Measurements from ENCODE around the gene QRICH1. TPM values are rescaled to one million over a fixed set of nuclear protein-coding genes. Genes with fewer than 3 reads are reported as not detected.

Gene QRICH1, protein sequence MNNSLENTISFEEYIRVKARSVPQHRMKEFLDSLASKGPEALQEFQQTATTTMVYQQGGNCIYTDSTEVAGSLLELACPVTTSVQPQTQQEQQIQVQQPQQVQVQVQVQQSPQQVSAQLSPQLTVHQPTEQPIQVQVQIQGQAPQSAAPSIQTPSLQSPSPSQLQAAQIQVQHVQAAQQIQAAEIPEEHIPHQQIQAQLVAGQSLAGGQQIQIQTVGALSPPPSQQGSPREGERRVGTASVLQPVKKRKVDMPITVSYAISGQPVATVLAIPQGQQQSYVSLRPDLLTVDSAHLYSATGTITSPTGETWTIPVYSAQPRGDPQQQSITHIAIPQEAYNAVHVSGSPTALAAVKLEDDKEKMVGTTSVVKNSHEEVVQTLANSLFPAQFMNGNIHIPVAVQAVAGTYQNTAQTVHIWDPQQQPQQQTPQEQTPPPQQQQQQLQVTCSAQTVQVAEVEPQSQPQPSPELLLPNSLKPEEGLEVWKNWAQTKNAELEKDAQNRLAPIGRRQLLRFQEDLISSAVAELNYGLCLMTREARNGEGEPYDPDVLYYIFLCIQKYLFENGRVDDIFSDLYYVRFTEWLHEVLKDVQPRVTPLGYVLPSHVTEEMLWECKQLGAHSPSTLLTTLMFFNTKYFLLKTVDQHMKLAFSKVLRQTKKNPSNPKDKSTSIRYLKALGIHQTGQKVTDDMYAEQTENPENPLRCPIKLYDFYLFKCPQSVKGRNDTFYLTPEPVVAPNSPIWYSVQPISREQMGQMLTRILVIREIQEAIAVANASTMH
- 139 and 158 TPM in 2 replicates for total RNA-seq

DNA sequence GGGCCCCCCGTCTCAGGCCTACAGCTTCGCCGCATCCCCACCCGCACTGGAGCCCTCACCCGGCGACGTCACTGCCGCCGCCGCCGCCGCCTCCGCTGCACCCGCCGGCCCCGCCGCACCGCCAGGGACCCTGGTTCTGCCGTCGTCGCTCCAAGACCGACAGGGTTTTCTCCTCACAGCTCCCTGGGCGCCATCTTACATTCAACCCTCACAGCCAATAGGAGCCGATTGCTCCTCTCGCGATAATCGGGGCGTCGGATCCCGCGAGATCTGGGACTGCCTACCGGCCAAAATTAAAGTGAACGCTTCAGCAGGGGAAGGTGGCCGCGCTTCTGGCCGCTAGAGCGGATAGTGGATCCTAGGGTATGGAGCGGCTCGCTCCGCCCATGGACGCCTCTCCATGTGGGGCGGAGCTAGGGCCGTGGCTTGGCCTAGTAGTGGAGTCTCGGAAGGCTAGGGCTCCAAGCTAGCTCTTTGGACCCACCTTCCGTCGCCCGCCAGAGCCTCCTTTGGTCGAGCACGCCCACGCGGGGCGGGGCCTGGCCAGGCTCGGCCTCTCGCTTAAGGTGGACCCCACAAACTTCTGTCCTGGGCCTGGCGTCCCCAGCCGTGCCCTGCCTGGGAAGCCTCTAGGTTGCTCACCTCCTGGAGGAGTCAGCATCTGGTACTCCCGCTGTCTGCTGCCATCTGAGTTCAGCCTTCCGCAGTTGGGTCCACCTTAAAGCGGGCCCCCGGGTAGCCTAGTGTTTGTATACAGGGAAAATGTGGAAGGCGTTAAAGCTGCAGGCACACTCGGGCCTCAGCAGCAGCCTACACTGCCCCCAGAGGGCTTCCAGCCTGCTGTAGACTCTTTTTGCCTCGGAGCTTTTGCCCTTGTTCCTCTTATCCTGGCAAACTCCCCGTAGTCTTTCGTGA lies at the start of gene QRICH1:
Gene QRICH1, minus strand, starts transcription at position 219 of the 915 bp plus-strand sequence. CDS start 17,054 bp downstream, outside the sequence.

DNA sequence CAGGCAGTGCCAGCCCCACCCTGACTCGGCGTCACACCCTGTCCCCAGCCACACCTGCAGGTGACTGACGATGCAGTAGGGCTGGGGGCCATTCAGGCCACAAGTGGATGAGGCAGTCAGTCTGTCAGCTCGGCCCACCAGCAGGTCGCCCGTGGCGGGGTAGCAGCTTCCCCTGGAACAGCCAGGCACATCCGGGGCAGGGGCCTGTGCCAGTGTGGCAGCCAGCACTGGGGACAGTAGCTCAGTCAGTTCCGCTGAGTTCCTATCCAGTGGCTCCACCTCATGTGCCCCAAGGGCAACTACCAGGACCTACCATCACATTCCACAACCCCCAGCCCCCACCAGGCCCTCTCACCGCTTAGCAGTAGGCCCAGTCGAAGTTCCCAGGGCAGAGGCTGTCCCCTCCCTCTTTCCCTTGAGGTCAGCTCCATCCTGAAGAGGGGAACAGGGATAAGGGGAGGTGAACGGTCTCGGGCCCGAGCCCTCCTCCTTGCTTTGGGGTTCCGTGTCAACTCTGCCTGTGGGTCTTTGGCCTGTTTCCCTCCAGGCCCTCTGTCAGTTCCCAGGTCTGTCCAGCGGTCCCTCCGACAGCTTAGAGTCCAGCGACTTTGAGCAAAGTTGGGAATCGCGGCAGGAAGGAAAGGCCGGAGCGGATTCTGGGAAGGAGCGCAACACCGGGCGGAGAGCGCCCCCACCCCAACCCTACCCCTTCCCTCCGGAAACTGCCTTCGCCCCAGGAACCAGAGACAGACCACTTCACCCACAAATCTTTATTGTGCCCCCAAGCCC lies 38.8 kb upstream of the QRICH1 start, which contains the start of gene LAMB2:
Gene LAMB2, minus strand, starts transcription at position 614 of the 789 bp plus-strand sequence. Its CDS starts 183 bp downstream, at position 431.

DNA sequence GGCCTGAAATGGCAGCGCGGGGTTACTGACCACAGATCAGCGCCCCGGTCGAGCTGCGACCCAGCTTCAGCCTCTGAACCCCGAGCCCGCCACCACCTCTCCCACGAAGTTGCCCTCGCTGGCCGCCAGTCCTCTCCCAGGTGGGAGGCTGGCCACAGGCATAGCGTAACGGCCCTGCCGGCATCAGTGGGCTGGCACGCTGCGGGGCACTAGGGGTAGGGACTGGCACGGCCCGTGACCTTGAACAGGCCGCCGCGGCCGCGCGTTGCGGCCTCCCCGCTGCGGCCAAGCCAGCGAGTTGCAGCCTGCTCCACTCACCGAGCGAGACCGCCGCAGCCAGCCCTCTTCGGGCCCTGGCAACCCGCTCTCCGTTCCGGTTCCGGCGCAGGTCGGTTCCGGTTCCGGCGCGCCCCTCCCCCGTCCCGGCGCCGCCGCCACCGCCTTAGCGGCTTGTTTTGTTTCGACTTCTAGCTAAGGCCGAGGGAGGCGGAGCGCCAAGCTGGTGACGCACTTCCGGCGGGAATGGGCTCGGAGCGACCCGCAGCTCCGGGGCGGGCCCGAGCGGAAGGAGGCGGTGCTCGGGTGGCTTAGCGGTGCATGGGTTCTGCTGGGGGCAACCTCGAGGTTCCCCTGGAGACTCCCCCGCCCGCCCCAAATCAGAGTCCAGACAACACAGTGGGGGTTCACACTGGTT lies 26.7 kb upstream of the QRICH1 start, which contains the start of gene USP19:
Gene USP19, minus strand, starts transcription at position 386 of the 694 bp plus-strand sequence. CDS start 1,678 bp downstream, outside the sequence.

DNA sequence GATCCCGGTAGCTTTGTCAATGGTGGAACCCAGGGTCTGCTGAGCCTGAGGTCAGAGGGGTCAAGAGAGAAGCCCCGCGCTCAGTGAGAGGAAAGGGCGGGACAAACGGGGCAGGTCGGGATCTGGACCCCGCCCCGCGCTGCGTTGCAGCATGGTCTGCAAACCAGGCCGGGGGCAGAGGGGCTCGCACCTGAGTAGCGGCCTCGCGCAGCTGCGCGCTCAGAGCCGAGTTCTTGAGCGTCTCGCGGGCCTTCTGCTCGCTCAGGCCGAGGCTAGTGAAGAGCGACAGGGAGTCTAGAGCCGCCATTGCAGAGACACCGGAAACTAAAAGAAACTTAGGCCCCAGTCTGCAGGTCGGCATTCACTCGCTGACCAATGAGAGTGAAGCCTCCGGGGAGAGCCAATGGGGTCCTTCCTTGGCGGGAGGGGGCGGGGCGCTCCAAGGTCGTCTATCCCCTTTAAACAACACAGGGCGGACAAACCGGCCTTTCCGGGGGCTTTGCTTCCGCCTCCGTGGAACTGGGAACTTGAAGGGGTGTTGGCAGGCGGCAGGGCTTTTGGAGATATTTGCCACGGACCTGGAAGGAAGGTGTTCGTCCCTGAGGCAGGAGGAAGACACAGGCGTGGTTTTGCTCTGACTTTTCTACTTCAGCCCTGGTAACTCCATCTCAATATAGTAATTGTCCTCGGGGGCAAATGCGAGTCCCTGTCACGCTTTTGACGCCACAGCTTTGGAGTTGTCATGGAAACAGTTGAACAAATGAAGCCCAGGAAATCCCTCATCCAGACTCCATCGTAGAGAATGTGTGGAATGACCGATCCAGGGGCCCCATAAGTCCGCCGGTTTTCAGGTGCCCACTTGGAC lies 10.8 kb upstream of the QRICH1 start, which contains the start of gene QARS1:
Gene QARS1, minus strand, starts transcription at position 331 of the 865 bp plus-strand sequence. Its CDS starts 24 bp downstream, at position 307.

DNA sequence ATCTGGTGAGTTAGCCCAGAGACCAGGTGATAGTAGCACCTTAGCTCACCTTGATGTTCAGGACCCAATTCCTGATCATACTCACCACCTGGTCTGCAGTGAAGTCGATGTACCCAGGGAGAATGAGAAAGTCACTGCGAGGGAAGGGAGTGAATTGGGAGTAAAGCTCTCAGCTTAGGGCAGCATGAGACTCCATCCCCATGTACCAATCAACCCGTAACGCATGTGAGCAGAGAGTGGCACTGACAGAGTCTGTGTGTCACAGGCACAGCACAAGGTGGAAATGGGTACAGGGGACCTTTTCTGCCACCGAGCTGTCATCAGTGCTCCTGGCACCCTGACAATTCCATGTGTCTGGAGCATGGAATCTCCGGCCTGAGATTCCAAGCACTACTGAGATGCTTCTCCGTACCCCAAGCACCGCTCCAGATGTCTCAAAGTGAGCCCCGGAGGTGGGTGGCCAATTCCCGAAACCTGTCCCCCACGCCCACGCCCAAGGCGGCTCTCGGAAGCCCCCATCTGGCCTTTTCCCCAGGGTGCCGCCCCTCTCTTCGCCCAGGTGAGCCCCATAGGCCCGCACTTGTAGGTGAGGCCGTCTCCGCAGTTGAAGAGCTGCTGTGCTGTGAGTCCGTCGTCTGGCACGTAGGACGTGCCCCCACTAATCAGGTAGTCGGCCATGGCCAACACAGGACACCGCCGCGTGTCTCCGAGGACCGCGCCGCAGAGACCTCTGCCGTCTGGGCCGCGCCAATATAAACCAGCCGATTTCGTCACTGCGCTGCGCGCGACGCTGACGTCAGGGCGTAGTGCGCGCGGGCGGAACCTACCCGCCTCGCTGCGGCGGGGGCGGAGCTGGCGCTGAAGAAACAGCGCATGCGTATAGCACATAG lies 65.0 kb downstream of the QRICH1 start, which contains the start of gene IMPDH2:
Gene IMPDH2, minus strand, starts transcription at position 726 of the 890 bp plus-strand sequence. Its CDS starts 48 bp downstream, at position 678.

DNA sequence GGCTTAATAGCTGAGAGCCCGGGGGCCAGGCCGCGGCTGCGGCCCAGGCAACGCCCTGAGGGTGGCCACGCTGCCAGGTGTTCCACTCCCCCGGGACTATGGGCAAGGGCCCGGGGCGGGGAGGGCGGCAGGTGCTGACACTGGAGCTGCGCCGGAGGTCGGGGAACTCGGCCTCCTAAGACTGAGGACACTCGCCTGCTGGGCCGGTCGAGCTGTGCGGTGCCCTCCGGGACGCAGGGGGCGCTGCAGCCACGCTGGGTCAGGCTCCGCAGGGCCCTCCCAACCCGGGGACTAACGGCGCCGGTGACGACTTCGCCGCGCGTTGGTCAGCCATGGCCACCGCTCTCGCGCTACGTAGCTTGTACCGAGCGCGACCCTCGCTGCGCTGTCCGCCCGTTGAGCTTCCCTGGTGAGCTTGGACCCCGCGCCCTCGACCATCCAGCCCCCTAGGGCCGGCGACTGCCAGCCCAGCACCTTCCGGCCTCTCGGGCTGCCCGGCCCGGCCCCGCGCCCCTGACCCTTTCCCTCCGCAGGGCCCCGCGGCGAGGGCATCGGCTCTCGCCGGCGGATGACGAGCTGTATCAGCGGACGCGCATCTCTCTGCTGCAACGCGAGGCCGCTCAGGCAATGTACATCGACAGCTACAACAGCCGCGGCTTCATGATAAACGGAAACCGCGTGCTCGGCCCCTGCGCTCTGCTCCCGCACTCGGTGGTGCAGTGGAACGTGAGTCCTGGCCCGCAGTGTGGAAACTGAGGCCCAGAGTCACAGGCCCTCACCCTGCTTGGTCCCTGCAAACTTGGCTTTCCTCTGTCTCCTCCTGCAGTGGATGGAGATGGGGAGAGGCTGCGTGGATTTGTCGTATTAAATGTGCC lies 71.8 kb downstream of the QRICH1 start, which contains the start of gene NDUFAF3:
Gene NDUFAF3, plus strand, starts transcription at position 309 of the 875 bp plus-strand sequence. Its CDS starts 24 bp downstream, at position 333.

DNA sequence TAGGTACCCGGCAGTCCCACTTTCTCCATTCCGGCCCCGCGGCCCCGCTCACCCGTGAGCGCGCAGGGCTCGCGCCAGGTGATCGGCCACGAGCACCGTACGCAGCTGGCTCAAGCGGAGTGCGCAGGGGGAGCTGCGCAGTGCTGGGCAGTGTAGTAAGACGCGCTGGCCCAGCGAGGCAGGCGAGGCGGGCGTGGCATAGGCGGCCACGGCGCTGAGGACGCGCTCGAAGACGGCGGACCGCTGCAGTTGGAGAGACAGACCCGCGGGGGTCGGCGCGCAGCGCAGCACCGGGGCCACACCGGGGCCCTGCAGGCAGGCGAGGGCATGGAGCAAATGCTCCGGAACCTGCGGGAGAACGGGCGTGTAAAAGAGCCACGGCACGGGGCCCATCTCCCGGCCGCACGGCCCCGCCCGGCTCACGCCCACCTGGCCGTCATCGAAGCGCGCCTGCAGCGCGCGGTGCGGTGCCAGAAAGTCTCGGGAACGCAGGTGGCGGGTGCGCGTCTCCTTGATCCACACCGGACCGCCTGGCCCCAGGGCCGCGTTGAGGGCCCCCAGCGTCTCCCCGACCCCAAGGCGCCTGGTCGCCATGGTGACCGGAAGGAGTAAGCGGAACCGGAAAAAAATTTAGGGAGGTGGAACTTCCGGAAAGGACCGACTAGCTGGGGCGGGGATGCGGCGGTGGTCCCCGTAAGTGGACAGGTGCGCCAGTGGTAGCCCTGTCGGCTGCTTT lies 75.7 kb downstream of the QRICH1 start, which contains the start of gene DALRD3:
Gene DALRD3, minus strand, starts transcription at position 610 of the 736 bp plus-strand sequence. Its CDS starts 16 bp downstream, at position 594.

DNA sequence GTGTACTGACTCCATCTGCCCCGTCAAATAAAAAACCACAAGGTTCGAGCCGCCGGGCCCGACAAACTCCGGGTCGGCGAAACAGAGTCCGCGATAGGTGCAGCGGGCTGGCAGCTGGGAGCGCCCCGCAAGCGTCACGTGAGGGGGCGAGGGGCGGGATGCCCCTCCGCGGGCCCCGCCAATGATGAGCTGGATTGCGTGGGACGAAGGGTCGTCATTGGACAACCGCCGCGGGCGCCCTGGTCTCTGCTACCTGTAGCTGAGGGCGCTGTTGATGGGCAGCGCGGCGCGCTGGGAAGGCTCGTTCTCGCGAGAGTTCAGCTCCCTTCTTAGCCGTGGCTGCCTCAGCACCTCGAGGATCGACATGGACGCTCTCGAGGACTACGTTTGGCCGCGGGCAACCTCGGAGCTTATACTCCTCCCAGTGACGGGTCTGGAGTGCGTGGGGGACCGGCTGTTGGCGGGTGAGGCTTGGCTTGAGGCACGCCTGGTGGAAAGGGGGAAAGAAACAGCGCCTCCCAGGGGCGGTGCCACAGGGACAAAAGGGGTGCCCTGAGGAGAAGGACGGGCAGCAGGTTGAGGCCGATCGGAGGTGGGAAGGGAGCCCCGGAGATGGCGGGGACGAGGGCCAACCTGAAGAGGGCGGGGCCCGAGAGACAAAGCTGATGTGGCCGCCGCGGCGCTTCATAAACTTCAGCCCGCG lies 86.7 kb downstream of the QRICH1 start, which contains the start of gene WDR6:
Gene WDR6, plus strand, starts transcription at position 324 of the 703 bp plus-strand sequence. Its CDS starts 41 bp downstream, at position 365.

DNA sequence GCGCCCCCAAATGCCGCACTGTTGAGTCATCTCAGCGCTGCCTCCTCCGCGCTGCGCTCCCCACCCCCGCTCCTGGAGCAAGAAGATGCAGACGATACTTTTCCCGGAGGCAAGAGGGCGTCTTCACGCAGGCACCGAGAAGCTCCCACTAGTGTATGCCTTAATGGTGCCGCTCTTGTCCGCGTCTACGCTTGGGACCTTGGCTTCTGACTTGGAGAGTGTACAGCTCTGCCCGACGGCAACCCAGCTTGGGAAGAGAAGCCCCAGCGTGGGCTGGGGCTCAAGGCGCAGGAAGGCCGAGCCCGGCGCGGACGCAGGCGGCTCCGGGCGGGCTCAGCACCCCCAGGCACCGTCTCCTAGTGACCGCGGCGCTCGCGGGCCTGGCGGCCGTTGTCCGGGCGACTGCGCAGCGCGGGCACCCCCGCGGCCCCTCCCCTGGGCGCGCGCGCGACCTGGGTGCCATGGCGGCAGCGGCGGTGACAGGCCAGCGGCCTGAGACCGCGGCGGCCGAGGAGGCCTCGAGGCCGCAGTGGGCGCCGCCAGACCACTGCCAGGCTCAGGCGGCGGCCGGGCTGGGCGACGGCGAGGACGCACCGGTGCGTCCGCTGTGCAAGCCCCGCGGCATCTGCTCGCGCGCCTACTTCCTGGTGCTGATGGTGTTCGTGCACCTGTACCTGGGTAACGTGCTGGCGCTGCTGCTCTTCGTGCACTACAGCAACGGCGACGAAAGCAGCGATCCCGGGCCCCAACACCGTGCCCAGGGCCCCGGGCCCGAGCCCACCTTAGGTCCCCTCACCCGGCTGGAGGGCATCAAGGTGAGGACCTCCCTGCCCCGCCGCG lies 103.9 kb downstream of the QRICH1 start, which contains the start of gene P4HTM:
Gene P4HTM, plus strand, starts transcription at position 446 of the 840 bp plus-strand sequence. Its CDS starts 16 bp downstream, at position 462.

Small RNA genes lying within 50 kb of the gene (small RNA-seq; reads per million reads assigned to genes)
- gene MIR191 (ENCODE audit: low replicate concordance) (25,771 reads per million, percentile 100 among the genes with 10 or more reads in this experiment), gene MIR425 (ENCODE audit: low replicate concordance) (1,169 reads per million, percentile 100 among the genes with 10 or more reads in this experiment), gene RN7SL182P (ENCODE audit: low replicate concordance) (not detected)

Other genes starting within 250 kb of the QRICH1 start
- 35.5 and 73.4 TPM in 2 replicates for gene PRKAR2A, start 246.2 kb downstream of the QRICH1 start, total RNA-seq
- 17.1 and 18.6 TPM in 2 replicates for gene SLC25A20, start 195.2 kb downstream of the QRICH1 start, total RNA-seq
- 91.7 and 92.5 TPM in 2 replicates for gene ARIH2, start 175.2 kb downstream of the QRICH1 start, total RNA-seq
- gene P4HTM, start 103.8 kb downstream of the QRICH1 start, total RNA-seq: 24.5 and 25.9 TPM in 2 replicates
- 89.9 and 94.8 TPM in 2 replicates for gene WDR6, start 86.7 kb downstream of the QRICH1 start, total RNA-seq
- 54.1 and 59.1 TPM in 2 replicates for gene DALRD3, start 75.5 kb downstream of the QRICH1 start, total RNA-seq
- gene NDUFAF3, start 72.0 kb downstream of the QRICH1 start, total RNA-seq: 39.4 and 56.9 TPM in 2 replicates
- gene IMPDH2, start 64.7 kb downstream of the QRICH1 start, total RNA-seq: 196 and 272 TPM in 2 replicates
- gene QARS1, start 10.7 kb upstream of the QRICH1 start, total RNA-seq: 408 and 447 TPM in 2 replicates
- 44.8 and 56.7 TPM in 2 replicates for gene USP19, start 26.8 kb upstream of the QRICH1 start, total RNA-seq
- gene LAMB2, start 39.0 kb upstream of the QRICH1 start, total RNA-seq: 303 and 395 TPM in 2 replicates
- gene CCDC71, start 72.3 kb upstream of the QRICH1 start, total RNA-seq: 28.5 and 30.0 TPM in 2 replicates
- 17.8 and 41.6 TPM in 2 replicates for gene KLHDC8B, start 77.5 kb upstream of the QRICH1 start, total RNA-seq
- 1.1 and 1.3 TPM in 2 replicates for gene C3orf62, start 183.2 kb upstream of the QRICH1 start, total RNA-seq
- 20.8 and 26.9 TPM in 2 replicates for gene USP4, start 246.0 kb upstream of the QRICH1 start, total RNA-seq

All from placental pericyte (primary cell).